Keratinocyte (primary cell): ENCODE results near the gene THTPA. TPM values are rescaled to one million over a fixed set of nuclear protein-coding genes. Genes with fewer than 3 reads are reported as not detected.

Source experiments
- DNase-seq: peaks from one replicate; pipeline ENCODE4 v3.0.0-alpha.2; 2011; ENCODE audit warnings: low read depth, missing footprints, low spot score
- FAIRE-seq: peaks from 2 replicates; lab custom pipeline; 2011; peaks lifted over from hg19 to GRCh38; lab: Jason Lieb, UNC
- H2AFZ ChIP-seq: 2 replicates; pipeline ENCODE4 v1.6.0; 2012; ENCODE audit warnings: low read length, control low read depth, inconsistent platforms; ENCODE audit not compliant: control insufficient read depth
- H3K27ac ChIP-seq: 2 replicates; pipeline ENCODE4 v1.5.1; 2011; ENCODE audit warnings: low read length; ENCODE audit not compliant: control insufficient read depth, insufficient read depth
- H3K27me3 ChIP-seq: 3 replicates; pipeline ENCODE4 v1.6.0; 2011; ENCODE audit warnings: low read length; ENCODE audit not compliant: control insufficient read depth, insufficient read depth; ENCODE audit errors: extremely low read depth
- H3K36me3 ChIP-seq, 2 experiments: 2 replicates in 1 of 2; 3 replicates in 1 of 2; pipeline ENCODE4 v1.5.1; 2011; ENCODE audit warnings: low read length in 2 of 2, mild to moderate bottlenecking in 1 of 2; ENCODE audit not compliant: control insufficient read depth in 2 of 2, insufficient read depth in 2 of 2; ENCODE audit errors: extremely low read depth in 1 of 2
- H3K4me1 ChIP-seq: 3 replicates; pipeline ENCODE4 v1.5.1; 2011; ENCODE audit warnings: low read length; ENCODE audit not compliant: control insufficient read depth, insufficient read depth; ENCODE audit errors: extremely low read depth
- H3K4me2 ChIP-seq: 3 replicates; pipeline ENCODE4 v1.6.0; 2011; ENCODE audit warnings: low read depth, low read length; ENCODE audit not compliant: control insufficient read depth, insufficient read depth; ENCODE audit errors: extremely low read depth
- H3K4me3 ChIP-seq, 3 experiments: fragments of 200-600 bp in 1 of 3; sonication (generic) in 1 of 3; 2 replicates in 2 of 3; 3 replicates in 1 of 3; pipeline ENCODE4 v1.5.1; 2011 to 2016; ENCODE audit warnings: low read length in 3 of 3, mild to moderate bottlenecking in 3 of 3, control low read depth in 2 of 3, inconsistent platforms in 1 of 3, low read depth in 1 of 3, mixed read lengths in 1 of 3, mixed run types in 1 of 3, moderate library complexity in 1 of 3; ENCODE audit not compliant: control insufficient read depth in 2 of 3, insufficient read depth in 2 of 3; ENCODE audit errors: extremely low read depth in 1 of 3
- H3K79me2 ChIP-seq: 2 replicates; pipeline ENCODE4 v1.6.0; 2012; ENCODE audit warnings: low read length; ENCODE audit not compliant: control insufficient read depth, insufficient read depth
- H3K9ac ChIP-seq: 3 replicates; pipeline ENCODE4 v1.6.0; 2011; ENCODE audit warnings: low read length; ENCODE audit not compliant: control insufficient read depth, insufficient read depth; ENCODE audit errors: extremely low read depth
- H3K9me1 ChIP-seq: 3 replicates; pipeline ENCODE4 v1.6.0; 2011; ENCODE audit warnings: low read length; ENCODE audit not compliant: control insufficient read depth, insufficient read depth; ENCODE audit errors: extremely low read depth
- H3K9me3 ChIP-seq: 2 replicates; pipeline ENCODE4 v1.5.1; 2012; ENCODE audit warnings: low read depth, low read length; ENCODE audit not compliant: control insufficient read depth
- H4K20me1 ChIP-seq: 3 replicates; pipeline ENCODE4 v1.6.0; 2011; ENCODE audit warnings: low read length; ENCODE audit not compliant: control insufficient read depth, insufficient read depth; ENCODE audit errors: extremely low read depth
- CTCF ChIP-seq, 3 experiments: IDR thresholded peaks in 1 of 3; conservative IDR thresholded peaks in 1 of 3; optimal IDR thresholded peaks in 1 of 3; 2 replicates in 2 of 3; 3 replicates in 1 of 3; pipeline versions ENCODE3 to v1.5.1; 2011; ENCODE audit warnings: low read length in 3 of 3, mild to moderate bottlenecking in 3 of 3, moderate library complexity in 2 of 3, control low read depth in 1 of 3, inconsistent platforms in 1 of 3; ENCODE audit not compliant: insufficient read depth in 2 of 3; ENCODE audit errors: extremely low read depth in 1 of 3
- EZH2 ChIP-seq: IDR thresholded peaks from one replicate; pipeline ENCODE4 v1.6.1; 2012; ENCODE audit warnings: inconsistent platforms, mild to moderate bottlenecking, low read length, moderate library complexity
- dilution Hi-C: fragments of 300-500 bp; cut with MboI; formaldehyde crosslinking; loops from one replicate; pipeline ENCODE4 v1.7.0; 2020; ENCODE audit warnings: low sequenced_read_pairs; ENCODE audit not compliant: extremely low pct_ligation_motif_present
- polyA plus RNA-seq, 5 experiments: library from polyadenylated mRNA; depleted of rRNA in 3 of 5; stranded (reverse) in 3 of 5; stranded (forward) in 1 of 5; unstranded in 1 of 5; fragments of >200 nt; gene quantifications; 1 replicate in 1 of 5; 2 replicates in 3 of 5; 3 replicates in 1 of 5; pipeline versions ENCODE4 v1.2.1 to v1.2.3, GENCODE V29; 2011 to 2012; ENCODE audit warnings: missing spikeins in 2 of 5, low read depth in 1 of 5, low replicate concordance in 1 of 5

Gene THTPA
- polyA plus RNA-seq, 1 donor (not counting 4 experiments of a cell fraction or from before 2014, with no cell fraction given) = 3.2 TPM

- TF ChIP-seq EZH2 (no peak), CTCF (optimal IDR thresholded peaks at IDR 0.05 in 1 of 3, IDR thresholded peaks at IDR 0.05 in 1 of 3, conservative IDR thresholded peaks at IDR 0.05 in 1 of 3; ENCODE audit: extremely low read depth in 1 of 3, insufficient read depth in 2 of 3, low read length in 3 of 3) (no peak)
- dilution Hi-C loops = no loop called here
- no peak overlapping the region for H3K27ac ChIP-seq
- H3K9me3 ChIP-seq = no peaks in the 10 kb centered on the region
- no peak overlapping the region for H3K4me3 ChIP-seq
- no peaks in the 10 kb centered on the region for H3K9me1 ChIP-seq
- FAIRE-seq (no peak), DNase-seq (no peak)
- no peak overlapping the region for H3K4me2 ChIP-seq
- no peaks in the 10 kb centered on the region for H3K36me3 ChIP-seq
- no peak overlapping the region for H3K9ac ChIP-seq
- H3K79me2 ChIP-seq = no peaks in the 10 kb centered on the region
- no peak overlapping the region for H2AFZ ChIP-seq
- H3K27me3 ChIP-seq = no peaks in the 10 kb centered on the region
- no peaks in the 10 kb centered on the region for H3K4me1 ChIP-seq
- H4K20me1 ChIP-seq = no peaks in the 10 kb centered on the region
Measured at GRCh38 chr14:23542261-23542660, 13.8 kb upstream of the THTPA start.

- Histone ChIP-seq H3K27ac (no peak overlapping the region), H3K9me1 (no peaks in the 10 kb centered on the region), H3K4me2 (no peak overlapping the region), H3K9ac (no peak overlapping the region), H4K20me1 (no peaks in the 10 kb centered on the region), H2AFZ (no peak overlapping the region), H3K9me3 (no peaks in the 10 kb centered on the region), H3K4me1 (no peaks in the 10 kb centered on the region), H3K79me2 (no peaks in the 10 kb centered on the region), H3K4me3 (no peak overlapping the region), H3K27me3 (no peaks in the 10 kb centered on the region), H3K36me3 (no peaks in the 10 kb centered on the region)
- no peak for DNase-seq
- no peak for TF ChIP-seq CTCF (optimal IDR thresholded peaks at IDR 0.05 in 1 of 3, IDR thresholded peaks at IDR 0.05 in 1 of 3, conservative IDR thresholded peaks at IDR 0.05 in 1 of 3; ENCODE audit: extremely low read depth in 1 of 3, insufficient read depth in 2 of 3, low read length in 3 of 3)
- TF ChIP-seq EZH2 = no peak
- FAIRE-seq = no peak
- dilution Hi-C loops = no loop called here
Measured at GRCh38 chr14:23543403-23543802, 12.7 kb upstream of the THTPA start.
